Mesendoderm (in vitro differentiated cells): ENCODE data around the gene KNCN.

Experiments
- DNase-seq: peaks from one replicate; pipeline ENCODE4 v3.0.0; 2013
- H2AK5ac ChIP-seq: 2 replicates; pipeline ENCODE4 v1.6.1; 2013; ENCODE audit warnings: low read length, inconsistent platforms
- H2BK120ac ChIP-seq: 2 replicates; pipeline ENCODE4 v1.6.1; 2013; ENCODE audit warnings: low read depth, mild to moderate bottlenecking, low read length, moderate library complexity, mixed read lengths
- H2BK15ac ChIP-seq: replicated peaks from 2 replicates; pipeline ENCODE4 v1.6.1; 2013; ENCODE audit warnings: low read depth, mild to moderate bottlenecking, moderate library complexity
- H2BK5ac ChIP-seq: 2 replicates; pipeline ENCODE4 v1.6.1; 2013; ENCODE audit warnings: low read length, inconsistent platforms
- H3K18ac ChIP-seq: 2 replicates; pipeline ENCODE4 v1.6.1; 2013; ENCODE audit warnings: mild to moderate bottlenecking, low read length, mixed read lengths
- H3K23ac ChIP-seq: one replicate; pipeline ENCODE4 v1.6.1; 2013; ENCODE audit warnings: low read length
- H3K27ac ChIP-seq: 2 replicates; pipeline ENCODE4 v1.5.1; 2013; ENCODE audit warnings: low read depth, mild to moderate bottlenecking, inconsistent platforms, low read length, moderate library complexity
- H3K27me3 ChIP-seq: 2 replicates; pipeline ENCODE4 v1.6.1; 2013; ENCODE audit warnings: low read length, control low read depth, mild to moderate bottlenecking, inconsistent platforms; ENCODE audit not compliant: insufficient read depth, poor library complexity
- H3K36me3 ChIP-seq: 2 replicates; pipeline ENCODE4 v1.6.1; 2013; ENCODE audit warnings: low read length, inconsistent platforms; ENCODE audit not compliant: control insufficient read depth, insufficient read depth
- H3K4ac ChIP-seq: one replicate; pipeline ENCODE4 v1.6.1; 2013; ENCODE audit warnings: low read depth, mild to moderate bottlenecking, low read length, moderate library complexity
- H3K4me1 ChIP-seq: 2 replicates; pipeline ENCODE4 v1.6.1; 2013; ENCODE audit warnings: low read depth, low read length, inconsistent platforms; ENCODE audit not compliant: control insufficient read depth
- H3K4me2 ChIP-seq: 2 replicates; pipeline ENCODE4 v1.6.1; 2013; ENCODE audit warnings: low read length
- H3K4me3 ChIP-seq: 2 replicates; pipeline ENCODE4 v1.5.1; 2013; ENCODE audit warnings: mild to moderate bottlenecking, low read length
- H3K56ac ChIP-seq: one replicate; pipeline ENCODE4 v1.6.1; 2013; ENCODE audit warnings: low read length
- H3K79me1 ChIP-seq: 2 replicates; pipeline ENCODE4 v1.6.1; 2013; ENCODE audit warnings: low read length, inconsistent platforms
- H3K79me2 ChIP-seq: 2 replicates; pipeline ENCODE4 v1.6.1; 2013; ENCODE audit warnings: mild to moderate bottlenecking, low read length; ENCODE audit not compliant: control insufficient read depth, insufficient read depth
- H3K9ac ChIP-seq: 2 replicates; pipeline ENCODE4 v1.6.1; 2013; ENCODE audit warnings: low read length, inconsistent platforms
- H4K5ac ChIP-seq: one replicate; pipeline ENCODE4 v1.6.1; 2013; ENCODE audit warnings: low read length
- H4K8ac ChIP-seq: one replicate; pipeline ENCODE4 v1.6.1; 2013; ENCODE audit warnings: low read depth, mild to moderate bottlenecking, control low read depth, low read length, moderate library complexity
- WGBS: extraction: QIAGEN DNeasy Blood & Tissue Kit; methylation state at CpG from one replicate; pipeline ENCODE4 v1.1.7; 2013; ENCODE audit warnings: low lambda C conversion rate, missing lambda C conversion rate; ENCODE audit not compliant: insufficient coverage; ENCODE audit errors: extremely low coverage; 5-methylcytosine and 5-hydroxymethylcytosine counted together

Gene KNCN

DNA sequence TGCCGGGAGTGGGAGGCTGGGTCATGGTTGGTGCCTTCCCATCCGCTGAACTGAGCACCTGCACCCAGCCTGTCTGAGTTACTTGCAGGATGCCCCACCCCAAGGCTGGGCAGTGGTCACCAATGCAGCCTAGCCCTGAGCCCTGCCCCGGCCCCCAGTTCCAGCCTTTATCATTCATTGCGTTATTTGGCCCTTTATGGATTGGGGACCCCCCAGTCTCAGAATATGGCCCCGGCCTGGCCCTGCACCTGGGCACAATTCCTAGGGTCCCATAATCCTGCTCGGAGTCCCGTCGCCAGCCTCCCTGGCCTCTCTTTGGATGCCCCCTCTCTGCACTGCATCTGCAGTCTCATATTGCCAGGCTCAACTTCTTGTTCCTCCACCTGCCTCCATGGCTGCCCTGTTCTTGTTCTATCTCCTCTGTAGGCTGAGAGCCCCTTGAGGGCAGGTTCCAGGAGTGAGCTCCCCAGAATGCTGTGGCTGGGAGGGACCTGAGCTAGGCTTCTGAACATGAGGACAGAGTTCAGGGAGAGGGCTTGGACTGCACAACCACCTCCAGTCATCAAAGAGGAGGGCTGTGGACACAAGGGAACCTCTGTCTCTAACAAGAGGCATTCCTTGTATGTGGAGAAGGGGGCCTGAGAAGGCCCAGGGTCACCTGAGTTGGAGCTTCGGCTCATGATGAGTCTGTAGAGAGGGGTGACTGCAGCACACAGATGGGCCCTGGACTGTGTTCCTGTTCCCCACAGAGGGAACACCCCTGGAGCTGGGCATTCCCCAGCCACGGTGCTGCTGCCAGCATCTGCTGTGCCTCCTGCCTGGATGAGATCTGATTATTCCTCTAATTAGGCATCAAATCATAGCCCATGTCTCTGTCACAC is 1.1 kb upstream of the KNCN start:
- H3K9ac ChIP-seq: no peak overlapping the region
- H3K4ac ChIP-seq: no peak overlapping the region
- H3K56ac ChIP-seq: no peak overlapping the region
- no peaks in the 10 kb centered on the region for H3K79me1 ChIP-seq
- no peak overlapping the region for H2BK120ac ChIP-seq
- H3K23ac ChIP-seq: no peak overlapping the region
- H2AK5ac ChIP-seq: no peak overlapping the region
- H3K36me3 ChIP-seq: no peaks in the 10 kb centered on the region
- no peaks in the 10 kb centered on the region for H3K27me3 ChIP-seq
- H3K4me3 ChIP-seq: no peak overlapping the region
- H4K8ac ChIP-seq: no peak overlapping the region
- H3K79me2 ChIP-seq: no peaks in the 10 kb centered on the region
- H4K5ac ChIP-seq: no peak overlapping the region
- H3K18ac ChIP-seq: no peak overlapping the region
- no peak overlapping the region for H3K27ac ChIP-seq
- DNase-seq: no peak
- H3K4me1 ChIP-seq: no peaks in the 10 kb centered on the region
- no peak overlapping the region for H2BK5ac ChIP-seq
- WGBS: no CpG with 5 or more reads among the region's 10 CpGs
- no peak overlapping the region for H3K4me2 ChIP-seq
- H2BK15ac ChIP-seq: no peak overlapping the region

DNA sequence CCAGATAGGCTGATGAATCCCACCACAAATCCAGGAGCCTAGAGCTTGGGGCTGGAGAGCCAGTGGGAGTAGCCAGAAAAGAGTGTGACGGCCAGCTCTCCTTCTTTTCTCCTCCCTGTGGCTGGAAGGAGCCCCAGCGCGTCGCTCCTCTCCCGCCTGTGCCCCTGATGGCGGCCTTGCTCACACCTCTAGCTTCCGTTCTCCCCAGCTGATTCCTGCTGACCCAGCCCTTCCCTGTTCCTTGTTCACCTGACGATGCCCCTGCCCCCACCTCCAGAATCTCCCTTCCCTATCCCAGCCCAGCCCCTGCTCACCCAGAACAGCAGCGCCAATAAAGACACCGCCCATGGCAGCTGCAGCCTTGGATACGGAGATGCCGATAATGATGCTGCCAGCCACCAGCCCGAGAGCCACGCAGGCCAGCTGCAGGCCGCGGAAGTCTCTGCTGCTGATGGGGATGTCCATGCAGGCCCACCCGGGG is 656 bp downstream of the KNCN start:
- Histone ChIP-seq H3K27ac (no peak overlapping the region), H3K56ac (no peak overlapping the region), H3K4me3 (no peak overlapping the region), H3K4ac (no peak overlapping the region), H3K18ac (no peak overlapping the region), H4K5ac (no peak overlapping the region), H3K23ac (no peak overlapping the region), H3K27me3 (no peaks in the 10 kb centered on the region), H3K79me2 (no peaks in the 10 kb centered on the region), H2BK5ac (no peak overlapping the region), H2AK5ac (no peak overlapping the region), H4K8ac (no peak overlapping the region), H3K4me2 (no peak overlapping the region), H2BK120ac (no peak overlapping the region), H3K4me1 (no peaks in the 10 kb centered on the region), H2BK15ac (no peak overlapping the region), H3K79me1 (no peaks in the 10 kb centered on the region), H3K9ac (no peak overlapping the region), H3K36me3 (no peaks in the 10 kb centered on the region)
- no peak for DNase-seq
- no CpG with 5 or more reads among the region's 17 CpGs for WGBS

DNA sequence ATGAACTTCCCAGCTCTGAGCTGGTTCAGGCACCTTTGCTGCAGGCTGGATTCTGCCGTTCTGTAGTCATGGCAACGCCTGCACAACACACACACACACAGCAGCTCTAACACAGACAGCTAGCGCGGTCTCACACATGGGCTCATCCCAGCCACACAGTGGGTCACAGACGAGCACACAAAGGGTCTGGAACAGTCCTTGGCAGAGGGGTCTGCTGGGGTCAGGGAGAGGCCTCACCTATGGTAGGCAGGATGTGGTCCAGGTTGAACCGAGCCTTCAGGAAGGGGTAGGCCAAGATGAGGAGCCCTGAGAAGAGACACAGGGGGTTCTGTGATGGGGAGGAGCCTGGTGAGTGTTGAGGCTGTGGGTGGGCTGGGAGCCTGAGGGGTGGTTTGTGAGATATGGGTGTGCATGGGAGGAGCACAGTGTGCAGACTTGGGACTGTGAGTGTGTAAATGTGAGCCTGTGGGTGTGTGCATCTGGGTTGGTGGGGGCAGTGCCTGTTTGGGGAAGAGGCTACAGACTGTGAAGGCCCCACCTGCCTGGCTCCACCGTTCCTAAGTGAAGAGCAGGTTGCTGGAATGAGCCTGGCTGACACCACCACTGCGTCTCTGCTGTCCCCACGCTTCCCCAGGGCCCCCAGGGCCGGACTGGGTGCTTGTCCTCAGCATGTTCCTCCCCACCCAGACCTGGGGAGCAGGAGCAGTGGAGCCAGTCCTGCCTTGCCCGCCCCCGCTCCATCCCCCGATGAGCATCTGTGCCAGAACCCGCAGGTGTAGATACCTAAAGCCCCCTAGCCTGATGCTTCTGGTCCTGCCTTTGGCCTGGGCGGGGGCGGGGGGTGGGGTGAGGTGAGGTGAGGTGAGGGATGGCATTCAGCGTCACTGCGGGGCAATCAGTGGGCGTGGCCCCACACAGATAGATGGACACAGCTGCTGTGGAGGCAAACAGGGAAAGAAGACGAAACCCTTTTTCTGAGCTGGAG is 1.5 kb downstream of the KNCN start:
- H3K36me3 ChIP-seq: no peaks in the 10 kb centered on the region
- no peak overlapping the region for H3K4ac ChIP-seq
- H3K23ac ChIP-seq: no peak overlapping the region
- H2BK15ac ChIP-seq: no peak overlapping the region
- H3K9ac ChIP-seq: no peak overlapping the region
- H3K79me1 ChIP-seq: no peaks in the 10 kb centered on the region
- H4K8ac ChIP-seq: no peak overlapping the region
- H4K5ac ChIP-seq: no peak overlapping the region
- H2BK5ac ChIP-seq: no peak overlapping the region
- no peak overlapping the region for H3K4me2 ChIP-seq
- no peak overlapping the region for H3K27ac ChIP-seq
- WGBS: no CpG with 5 or more reads among the region's 20 CpGs
- H3K56ac ChIP-seq: no peak overlapping the region
- H2BK120ac ChIP-seq: no peak overlapping the region
- peak; percentile 87 for DNase-seq
- no peaks in the 10 kb centered on the region for H3K79me2 ChIP-seq
- H3K18ac ChIP-seq: no peak overlapping the region
- H3K4me3 ChIP-seq: no peak overlapping the region
- H2AK5ac ChIP-seq: no peak overlapping the region
- no peaks in the 10 kb centered on the region for H3K4me1 ChIP-seq
- peaks cover under 1% of the 10 kb centered on the region for H3K27me3 ChIP-seq

DNA sequence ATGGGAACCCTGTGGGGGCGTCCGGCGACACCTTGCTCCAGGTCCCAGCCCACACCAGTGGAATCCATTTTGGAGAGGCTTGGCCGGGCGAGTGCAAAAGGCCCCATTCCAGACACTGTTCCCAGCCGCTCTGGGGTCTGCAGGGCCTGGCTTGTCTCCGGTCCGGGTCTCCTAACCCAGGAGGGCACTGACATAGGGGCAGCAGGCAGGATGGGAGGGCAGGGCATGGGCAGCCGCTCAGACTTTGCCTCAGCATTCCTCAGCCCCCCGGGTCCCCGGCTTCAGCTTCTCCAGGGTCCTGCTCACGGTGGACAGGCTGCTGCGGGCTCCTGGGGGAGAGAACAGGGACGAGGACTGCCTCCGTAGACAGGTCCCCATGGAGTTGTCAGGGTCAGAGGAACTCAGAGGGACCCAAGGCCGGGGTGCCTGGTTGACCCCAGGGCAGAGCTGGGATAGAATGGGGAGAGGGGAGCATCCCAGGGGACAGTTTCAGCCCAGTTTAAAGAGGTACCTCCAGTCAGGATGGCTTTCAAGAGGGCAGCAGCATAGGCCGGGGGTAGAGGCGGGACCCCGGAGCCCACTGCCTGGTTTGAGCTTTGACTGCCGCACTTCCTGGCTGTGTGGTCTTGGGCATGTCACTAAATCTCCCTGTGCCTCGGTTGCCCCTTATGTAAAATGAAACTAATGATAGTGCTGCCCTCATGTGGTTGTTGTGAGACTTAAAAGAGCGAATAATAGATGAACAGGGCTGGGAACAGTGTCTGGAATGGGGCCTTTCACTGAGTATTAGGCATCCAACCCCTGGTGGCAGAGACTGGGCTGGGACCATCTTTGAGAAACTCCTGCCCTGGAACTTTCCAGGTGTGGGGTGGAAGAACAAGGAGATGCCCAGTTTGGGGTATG is 3.7 kb downstream of the KNCN start:
- H3K79me1 ChIP-seq: no peaks in the 10 kb centered on the region
- no peak overlapping the region for H4K5ac ChIP-seq
- H3K18ac ChIP-seq: no peak overlapping the region
- peaks cover 21% of the 10 kb centered on the region for H3K27me3 ChIP-seq
- no peak overlapping the region for H4K8ac ChIP-seq
- peak; percentile 77 for DNase-seq
- H2BK120ac ChIP-seq: no peak overlapping the region
- H2AK5ac ChIP-seq: no peak overlapping the region
- no peak overlapping the region for H3K27ac ChIP-seq
- no peak overlapping the region for H3K4me2 ChIP-seq
- no peak overlapping the region for H3K4me3 ChIP-seq
- H3K23ac ChIP-seq: no peak overlapping the region
- H3K4me1 ChIP-seq: no peaks in the 10 kb centered on the region
- H3K9ac ChIP-seq: no peak overlapping the region
- no peaks in the 10 kb centered on the region for H3K36me3 ChIP-seq
- H3K79me2 ChIP-seq: no peaks in the 10 kb centered on the region
- no peak overlapping the region for H2BK15ac ChIP-seq
- H2BK5ac ChIP-seq: no peak overlapping the region
- WGBS: no CpG with 5 or more reads among the region's 22 CpGs
- H3K56ac ChIP-seq: no peak overlapping the region
- H3K4ac ChIP-seq: no peak overlapping the region

DNA sequence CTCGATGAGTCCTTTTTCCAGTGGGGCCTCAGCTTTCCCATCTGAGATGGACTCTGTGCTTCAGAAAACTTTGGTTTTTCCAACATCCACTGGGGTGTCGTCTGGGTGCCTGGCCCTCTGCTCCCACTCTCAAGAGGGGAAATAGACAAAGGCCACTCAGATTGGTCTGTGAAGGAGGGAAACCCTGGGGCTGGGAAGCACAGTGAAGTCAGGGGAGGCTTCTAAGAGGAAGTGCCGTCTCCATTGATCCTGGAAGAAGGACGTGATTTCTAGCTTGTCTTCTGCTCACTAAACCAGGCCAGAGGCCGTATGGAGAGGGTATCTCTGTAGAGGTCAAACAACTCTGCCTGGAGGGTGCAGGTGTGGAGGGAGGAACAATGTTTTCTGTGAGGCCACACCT is 5.2 kb downstream of the KNCN start:
- no peak for DNase-seq
- H3K9ac ChIP-seq: no peak overlapping the region
- H3K27ac ChIP-seq: no peak overlapping the region
- no peak overlapping the region for H3K4me2 ChIP-seq
- no peak overlapping the region for H3K18ac ChIP-seq
- H3K4ac ChIP-seq: no peak overlapping the region
- no peak overlapping the region for H2BK15ac ChIP-seq
- no peak overlapping the region for H3K4me3 ChIP-seq
- H3K79me1 ChIP-seq: no peaks in the 10 kb centered on the region
- H2BK120ac ChIP-seq: no peak overlapping the region
- no peak overlapping the region for H2BK5ac ChIP-seq
- no peaks in the 10 kb centered on the region for H3K79me2 ChIP-seq
- H3K4me1 ChIP-seq: no peaks in the 10 kb centered on the region
- no peaks in the 10 kb centered on the region for H3K36me3 ChIP-seq
- H3K56ac ChIP-seq: no peak overlapping the region
- H2AK5ac ChIP-seq: no peak overlapping the region
- H3K27me3 ChIP-seq: peaks cover 31% of the 10 kb centered on the region
- no peak overlapping the region for H4K8ac ChIP-seq
- no CpG with 5 or more reads among the region's 5 CpGs for WGBS
- no peak overlapping the region for H4K5ac ChIP-seq
- no peak overlapping the region for H3K23ac ChIP-seq
